Activated T-cell treated with anti-CD3 and anti-CD28 coated beads for 24 hours (primary cell): Measurements from ENCODE around the gene CCDC158.
"Not testable (repeated sequence)": the region's sequence is repeated elsewhere in the genome, so short reads cannot be mapped to it uniquely, and the experiment has no call there.

Experiments used
- DNase-seq: peaks from one replicate; pipeline ENCODE4 v3.0.0-alpha.2; 2020; ENCODE audit warnings: low read depth

Gene CCDC158

GRCh38 chr4:76420762-76421581 is at the start of gene CCDC158:
CCDC158 (minus strand) TSS chr4:76421141; CDS start chr4:76403207, 17,934 bp downstream.
- DNase-seq = no peak

- DNase-seq = no peak
These were observed 49.6 kb upstream of the CCDC158 start for GRCh38 chr4:76470532-76470931.

GRCh38 chr4:76470064-76470463 is 49.1 kb upstream of the CCDC158 start:
- no peak for DNase-seq

GRCh38 chr4:76463568-76463967 is 42.6 kb upstream of the CCDC158 start:
- no peak for DNase-seq

GRCh38 chr4:76459291-76459723 is 38.4 kb upstream of the CCDC158 start:
- DNase-seq = no peak

GRCh38 chr4:76458825-76459224 is 37.9 kb upstream of the CCDC158 start:
- DNase-seq = no peak

- no peak for DNase-seq
These were observed 37.4 kb upstream of the CCDC158 start for GRCh38 chr4:76458297-76458696.

GRCh38 chr4:76457885-76458284 is 36.9 kb upstream of the CCDC158 start:
- DNase-seq = no peak

GRCh38 chr4:76454073-76454472 is 33.1 kb upstream of the CCDC158 start:
- DNase-seq = not testable (repeated sequence)

GRCh38 chr4:76453232-76453631 is 32.3 kb upstream of the CCDC158 start:
- no peak for DNase-seq

GRCh38 chr4:76449833-76450232 is 28.9 kb upstream of the CCDC158 start:
- DNase-seq = no peak

- no peak for DNase-seq
These were observed 28.4 kb upstream of the CCDC158 start for GRCh38 chr4:76449362-76449767.

- no peak for DNase-seq
These were observed 27.3 kb upstream of the CCDC158 start for GRCh38 chr4:76448211-76448610.

- DNase-seq = no peak
These were observed 26.5 kb upstream of the CCDC158 start for GRCh38 chr4:76447393-76447851.

- DNase-seq = no peak
These were observed 25.0 kb upstream of the CCDC158 start for GRCh38 chr4:76445911-76446310.

- no peak for DNase-seq
These were observed 22.4 kb upstream of the CCDC158 start for GRCh38 chr4:76443376-76443775.

GRCh38 chr4:76442807-76443206 is 21.9 kb upstream of the CCDC158 start:
- no peak for DNase-seq

- DNase-seq = no peak
These were observed 20.9 kb upstream of the CCDC158 start for GRCh38 chr4:76441881-76442280.

- DNase-seq = no peak
These were observed 18.6 kb upstream of the CCDC158 start for GRCh38 chr4:76439491-76439890.

GRCh38 chr4:76435528-76436319 is 14.8 kb upstream of the CCDC158 start:
- no peak for DNase-seq

GRCh38 chr4:76434901-76435527 is 14.1 kb upstream of the CCDC158 start, which contains the start of gene SHROOM3:
SHROOM3 (plus strand) TSS chr4:76435229; CDS start chr4:76436053, 824 bp downstream.
- DNase-seq = no peak
